Measurements from ENCODE around the gene COMMD1. TPM values are rescaled to one million over a fixed set of nuclear protein-coding genes. Genes with fewer than 3 reads are reported as not detected.
A peak's percentile ranks its signal among the peaks of the same experiment; 100 is the strongest.
"Not testable (repeated sequence)": the region's sequence is repeated elsewhere in the genome, so short reads cannot be mapped to it uniquely, and the experiment has no call there.

COMMD1 gene
- total and polyA plus RNA-seq, 2 experiments from 2014 or later: 30.5 to 71.1 TPM

DNA sequence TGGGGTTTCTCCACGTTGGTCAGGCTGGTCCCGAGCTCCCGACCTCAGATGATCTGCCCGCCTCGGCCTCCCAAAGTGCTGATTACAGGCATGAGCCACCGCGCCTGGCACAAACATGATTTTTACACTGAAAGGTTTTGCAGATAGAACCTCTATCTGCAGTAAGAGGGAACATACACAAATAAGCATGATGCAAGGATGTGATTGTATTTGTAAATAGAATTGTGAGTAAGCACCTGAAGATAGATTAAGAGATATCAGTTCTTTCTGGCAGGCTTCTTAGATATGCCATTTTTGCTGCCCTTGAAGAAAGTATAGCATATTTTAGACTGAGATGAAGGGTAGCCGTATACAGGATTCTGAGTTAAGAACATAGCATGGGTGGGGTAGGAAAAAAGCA, 3.6 kb downstream of the COMMD1 start:
- Histone ChIP-seq H2AFZ (no peak overlapping the region), H3K4me3 (no peak overlapping the region), H3K36me3 (replicated peaks; ENCODE audit: insufficient read depth, low read depth) (no peaks in the 10 kb centered on the region), H3K9me3 (ENCODE audit: low read depth) (no peaks in the 10 kb centered on the region), H3K79me2 (peaks cover 41% of the 10 kb centered on the region), H3K4me2 (no peak overlapping the region), H3K9me2 (replicated peaks; ENCODE audit: insufficient read depth) (no peaks in the 10 kb centered on the region), H3K27me3 (no peaks in the 10 kb centered on the region), H3K4me1 (ENCODE audit: insufficient read depth) (no peaks in the 10 kb centered on the region), H3K27ac (no peak overlapping the region), H4K20me1 (ENCODE audit: insufficient read depth, poor library complexity, severe bottlenecking) (no peaks in the 10 kb centered on the region)
- TF ChIP-seq, protein P1, sequence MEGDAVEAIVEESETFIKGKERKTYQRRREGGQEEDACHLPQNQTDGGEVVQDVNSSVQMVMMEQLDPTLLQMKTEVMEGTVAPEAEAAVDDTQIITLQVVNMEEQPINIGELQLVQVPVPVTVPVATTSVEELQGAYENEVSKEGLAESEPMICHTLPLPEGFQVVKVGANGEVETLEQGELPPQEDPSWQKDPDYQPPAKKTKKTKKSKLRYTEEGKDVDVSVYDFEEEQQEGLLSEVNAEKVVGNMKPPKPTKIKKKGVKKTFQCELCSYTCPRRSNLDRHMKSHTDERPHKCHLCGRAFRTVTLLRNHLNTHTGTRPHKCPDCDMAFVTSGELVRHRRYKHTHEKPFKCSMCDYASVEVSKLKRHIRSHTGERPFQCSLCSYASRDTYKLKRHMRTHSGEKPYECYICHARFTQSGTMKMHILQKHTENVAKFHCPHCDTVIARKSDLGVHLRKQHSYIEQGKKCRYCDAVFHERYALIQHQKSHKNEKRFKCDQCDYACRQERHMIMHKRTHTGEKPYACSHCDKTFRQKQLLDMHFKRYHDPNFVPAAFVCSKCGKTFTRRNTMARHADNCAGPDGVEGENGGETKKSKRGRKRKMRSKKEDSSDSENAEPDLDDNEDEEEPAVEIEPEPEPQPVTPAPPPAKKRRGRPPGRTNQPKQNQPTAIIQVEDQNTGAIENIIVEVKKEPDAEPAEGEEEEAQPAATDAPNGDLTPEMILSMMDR (IDR thresholded peaks at IDR 0.05; ENCODE audit: poor library complexity): no peak
- TF ChIP-seq EZH2phosphoT487 (IDR thresholded peaks at IDR 0.05; ENCODE audit: low read depth, severe bottlenecking, unreplicated experiment): no peak
- TF ChIP-seq EZH2 (IDR thresholded peaks at IDR 0.05; ENCODE audit: borderline replicate concordance): no peak
- DNase-seq (ENCODE audit: low spot score): no peak
- WGBS (ENCODE audit: low lambda C conversion rate, missing lambda C conversion rate): 93% methylated on average over 8 of the region's 8 CpGs

DNA sequence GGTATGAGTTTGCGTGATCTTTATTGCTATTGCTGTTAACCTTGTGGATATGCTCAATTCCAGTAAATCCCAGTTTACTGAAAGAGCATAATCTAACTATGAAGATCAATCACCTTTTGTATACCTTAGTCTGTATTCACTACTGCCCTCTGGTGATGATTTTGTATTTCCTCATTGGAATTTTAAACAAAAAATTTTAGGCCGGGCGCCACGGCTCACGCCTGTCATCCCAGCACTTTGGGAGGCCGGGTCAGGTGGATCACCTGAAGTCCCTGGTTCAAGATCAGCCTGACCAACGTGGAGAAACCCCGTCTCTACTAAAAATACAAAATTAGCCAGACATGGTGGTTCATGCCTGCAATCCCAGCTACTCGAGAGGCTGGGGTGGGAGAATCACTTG, 5.1 kb downstream of the COMMD1 start:
- H2AFZ ChIP-seq: no peak overlapping the region
- H3K36me3 ChIP-seq (replicated peaks; ENCODE audit: insufficient read depth, low read depth): no peaks in the 10 kb centered on the region
- peaks cover 43% of the 10 kb centered on the region for H3K79me2 ChIP-seq
- no peak for DNase-seq (ENCODE audit: low spot score)
- H3K9me3 ChIP-seq (ENCODE audit: low read depth): no peaks in the 10 kb centered on the region
- H4K20me1 ChIP-seq (ENCODE audit: insufficient read depth, poor library complexity, severe bottlenecking): no peaks in the 10 kb centered on the region
- no peak overlapping the region for H3K4me2 ChIP-seq
- no peak for TF ChIP-seq EZH2phosphoT487 (IDR thresholded peaks at IDR 0.05; ENCODE audit: low read depth, severe bottlenecking, unreplicated experiment)
- TF ChIP-seq, protein P1 (IDR thresholded peaks at IDR 0.05; ENCODE audit: poor library complexity): peak; percentile 29
- H3K27ac ChIP-seq: no peak overlapping the region
- no peak overlapping the region for H3K4me3 ChIP-seq
- WGBS (ENCODE audit: low lambda C conversion rate, missing lambda C conversion rate): 88% methylated on average over 9 of the region's 9 CpGs
- no peaks in the 10 kb centered on the region for H3K4me1 ChIP-seq (ENCODE audit: insufficient read depth)
- no peaks in the 10 kb centered on the region for H3K9me2 ChIP-seq (replicated peaks; ENCODE audit: insufficient read depth)
- no peaks in the 10 kb centered on the region for H3K27me3 ChIP-seq

DNA sequence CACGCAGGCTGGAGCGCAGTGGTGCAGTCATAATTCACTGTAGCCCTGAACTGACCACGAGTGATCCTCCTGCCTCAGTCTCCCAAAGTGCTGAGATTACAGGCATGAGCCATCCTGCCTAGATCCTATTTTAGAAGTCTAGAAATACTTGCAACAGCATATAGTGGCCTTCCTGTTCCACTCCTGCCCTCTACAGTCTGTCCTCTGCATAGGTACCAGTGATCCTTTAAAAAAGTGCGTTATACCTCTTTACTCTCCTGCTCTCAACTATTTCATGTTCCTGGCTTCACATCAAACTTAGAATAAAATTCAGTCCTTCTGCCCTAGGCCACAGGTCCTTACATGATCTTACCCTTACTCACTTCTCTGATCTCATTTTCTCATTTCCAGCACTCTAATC, 6.0 kb downstream of the COMMD1 start:
- H3K36me3 ChIP-seq (replicated peaks; ENCODE audit: insufficient read depth, low read depth): no peaks in the 10 kb centered on the region
- no peak for DNase-seq (ENCODE audit: low spot score)
- H3K4me2 ChIP-seq: no peak overlapping the region
- no peaks in the 10 kb centered on the region for H3K9me3 ChIP-seq (ENCODE audit: low read depth)
- WGBS (ENCODE audit: low lambda C conversion rate, missing lambda C conversion rate): 96% methylated on average over 4 of the region's 4 CpGs
- H3K4me3 ChIP-seq: no peak overlapping the region
- no peak overlapping the region for H2AFZ ChIP-seq
- TF ChIP-seq, protein P1 (IDR thresholded peaks at IDR 0.05; ENCODE audit: poor library complexity): no peak
- TF ChIP-seq EZH2 (IDR thresholded peaks at IDR 0.05; ENCODE audit: borderline replicate concordance) (no peak), EZH2phosphoT487 (IDR thresholded peaks at IDR 0.05; ENCODE audit: low read depth, severe bottlenecking, unreplicated experiment) (no peak)
- H4K20me1 ChIP-seq (ENCODE audit: insufficient read depth, poor library complexity, severe bottlenecking): no peaks in the 10 kb centered on the region
- no peaks in the 10 kb centered on the region for H3K9me2 ChIP-seq (replicated peaks; ENCODE audit: insufficient read depth)
- H3K27ac ChIP-seq: no peak overlapping the region
- H3K27me3 ChIP-seq: no peaks in the 10 kb centered on the region
- no peaks in the 10 kb centered on the region for H3K4me1 ChIP-seq (ENCODE audit: insufficient read depth)
- H3K79me2 ChIP-seq: peaks cover 35% of the 10 kb centered on the region

DNA sequence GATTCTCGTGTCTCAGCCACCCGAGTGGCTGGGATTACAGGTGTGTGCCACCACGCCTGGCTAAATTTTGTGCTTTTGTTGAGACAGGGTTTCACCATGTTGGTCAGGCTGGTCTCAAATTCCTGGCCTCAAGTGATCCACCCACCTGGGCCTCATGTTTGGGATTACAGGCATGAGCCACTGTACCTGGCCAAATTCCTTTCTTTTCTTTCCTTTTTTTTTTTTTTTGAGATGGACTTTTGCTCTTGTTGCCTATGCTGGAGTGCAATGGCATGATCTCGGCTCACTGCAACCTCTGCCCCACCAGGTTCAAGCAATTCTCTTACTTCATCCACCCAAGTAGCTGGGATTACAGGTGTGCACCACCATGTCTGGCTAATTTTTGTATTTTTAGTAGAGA, 9.3 kb downstream of the COMMD1 start:
- not testable (repeated sequence) for H3K36me3 ChIP-seq (replicated peaks; ENCODE audit: insufficient read depth, low read depth); H3K27ac ChIP-seq; H3K9me3 ChIP-seq (ENCODE audit: low read depth); H4K20me1 ChIP-seq (ENCODE audit: insufficient read depth, poor library complexity, severe bottlenecking); DNase-seq (ENCODE audit: low spot score); H2AFZ ChIP-seq; H3K4me1 ChIP-seq (ENCODE audit: insufficient read depth); H3K9me2 ChIP-seq (replicated peaks; ENCODE audit: insufficient read depth); H3K4me3 ChIP-seq; H3K4me2 ChIP-seq; H3K27me3 ChIP-seq
- 95% methylated on average over 4 of the region's 4 CpGs for WGBS (ENCODE audit: low lambda C conversion rate, missing lambda C conversion rate)
- H3K79me2 ChIP-seq: peaks cover 25% of the 10 kb centered on the region

All from hepatocyte (in vitro differentiated cells).